H1 (cell line): ENCODE data around the gene DNAJC5G. TPM values are rescaled to one million over a fixed set of nuclear protein-coding genes. Genes with fewer than 3 reads are reported as not detected.

Experiments used
- POU5F1 ChIP-seq: IDR thresholded peaks from 2 replicates; pipeline ENCODE4 v1.6.1; 2011; ENCODE audit warnings: low read depth, mild to moderate bottlenecking, low read length, moderate library complexity
- polyA plus RNA-seq, 7 experiments: library from polyadenylated mRNA; depleted of rRNA in 3 of 7; stranded (reverse) in 5 of 7; unstranded in 2 of 7; fragments of >200 nt in 5 of 7; fragments of 200-250 nt in 2 of 7; gene quantifications; 1 replicate in 5 of 7; 2 replicates in 1 of 7; 4 replicates in 1 of 7; pipeline versions ENCODE4 v1.2.1 to v1.2.3, GENCODE V29; 2011 to 2013; ENCODE audit warnings: missing spikeins in 2 of 7, mixed read lengths in 2 of 7
- total RNA-seq: library from RNA; stranded (reverse); fragmentation: NEBNext Ultra II Directional; extraction: Animal tissue kit (Norgen Biotek cat#: 25700); gene quantifications from 2 replicates; pipeline ENCODE4 v1.2.1, GENCODE V29; 2021

The DNAJC5G gene
- total and polyA plus RNA-seq, 2 of the 8 experiments (the other 6 are each of a cell fraction or from before 2014, with no cell fraction given) = 0.83 to 1.4 TPM

DNA sequence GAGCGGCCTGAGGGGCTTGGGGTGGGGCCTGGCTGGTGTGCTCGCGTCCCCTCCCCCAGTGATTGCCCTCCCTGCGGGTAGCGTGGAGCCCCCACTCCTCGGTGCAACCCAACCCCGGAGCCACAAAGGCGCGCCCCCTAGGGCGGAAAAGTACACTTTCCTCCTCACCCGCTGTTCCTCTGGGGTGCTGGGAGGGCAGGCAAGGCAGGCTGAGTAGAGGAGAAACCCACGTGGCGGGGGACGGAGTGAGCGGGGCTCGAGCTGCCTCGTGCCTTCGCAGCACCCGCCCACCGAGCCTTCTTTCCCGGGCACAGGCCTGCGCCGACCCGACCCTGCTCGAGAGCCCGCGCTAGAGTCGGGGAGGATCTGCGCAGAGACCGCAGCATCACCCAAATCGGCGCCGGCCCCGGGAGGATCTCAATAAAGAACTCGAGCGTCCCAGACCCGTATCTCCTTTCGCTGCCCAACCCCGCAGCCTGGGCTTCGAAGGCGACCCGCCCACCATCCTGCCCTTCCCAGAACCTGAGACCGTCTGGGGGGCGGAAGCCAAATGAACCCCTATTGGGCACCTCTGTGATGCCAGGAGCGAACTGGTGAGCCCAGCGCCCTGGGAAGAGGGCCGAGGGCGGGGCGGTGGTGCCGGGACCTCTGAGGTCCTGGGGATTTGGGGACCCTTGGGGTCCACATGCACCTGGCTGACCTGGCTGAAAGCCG, 31.5 kb downstream of the DNAJC5G start (continued):
- no peak for TF ChIP-seq POU5F1
- TF ChIP-seq, all 59 proteins: peak for 6
